ENCODE measurements around the gene ACOX1. TPM values are rescaled to one million over a fixed set of nuclear protein-coding genes. Genes with fewer than 3 reads are reported as not detected.

Gene ACOX1
- total and polyA plus RNA-seq, 2 experiments from 2014 or later = 36.0 to 93.6 TPM

DNA sequence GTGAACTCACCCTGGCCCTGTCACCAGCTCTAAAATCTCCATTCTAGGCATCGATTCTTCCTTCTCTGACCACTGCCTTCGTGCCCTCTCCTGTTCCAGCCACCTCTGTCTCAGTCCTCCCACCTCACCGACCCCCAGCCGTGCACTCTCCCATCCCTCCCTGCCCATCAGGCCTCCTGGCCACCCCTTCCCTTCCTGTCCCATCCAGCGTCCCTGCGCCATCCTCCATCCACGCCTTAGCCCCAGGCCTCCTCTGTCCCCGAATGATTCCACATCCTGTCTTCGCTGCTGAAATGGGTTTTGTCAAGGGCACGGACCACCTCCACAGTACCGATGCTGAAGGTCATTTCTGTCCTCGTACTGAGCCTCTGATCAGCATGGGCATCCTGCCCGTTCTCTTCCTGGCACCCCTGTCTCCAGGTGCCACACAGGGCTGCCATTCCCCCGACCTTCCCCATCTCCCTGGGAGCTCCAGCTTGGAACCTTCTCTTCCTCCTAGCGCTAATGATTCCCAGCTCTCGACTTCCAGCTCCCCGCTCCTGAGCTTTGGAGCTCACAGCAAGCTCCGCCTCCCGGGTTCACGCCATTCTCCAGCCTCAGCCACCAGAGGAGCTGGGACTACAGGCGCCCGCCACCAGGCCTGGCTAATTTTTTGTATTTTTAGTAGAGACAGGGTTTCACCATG is 84.8 kb downstream of the ACOX1 start:
- H4K20me1 ChIP-seq (ENCODE audit: insufficient read depth, poor library complexity, severe bottlenecking) = no peaks in the 10 kb centered on the region
- TF ChIP-seq EZH2 (IDR thresholded peaks at IDR 0.05; ENCODE audit: borderline replicate concordance) = no peak
- TF ChIP-seq EZH2phosphoT487 (IDR thresholded peaks at IDR 0.05; ENCODE audit: low read depth, severe bottlenecking, unreplicated experiment) = no peak
- TF ChIP-seq, protein P1, sequence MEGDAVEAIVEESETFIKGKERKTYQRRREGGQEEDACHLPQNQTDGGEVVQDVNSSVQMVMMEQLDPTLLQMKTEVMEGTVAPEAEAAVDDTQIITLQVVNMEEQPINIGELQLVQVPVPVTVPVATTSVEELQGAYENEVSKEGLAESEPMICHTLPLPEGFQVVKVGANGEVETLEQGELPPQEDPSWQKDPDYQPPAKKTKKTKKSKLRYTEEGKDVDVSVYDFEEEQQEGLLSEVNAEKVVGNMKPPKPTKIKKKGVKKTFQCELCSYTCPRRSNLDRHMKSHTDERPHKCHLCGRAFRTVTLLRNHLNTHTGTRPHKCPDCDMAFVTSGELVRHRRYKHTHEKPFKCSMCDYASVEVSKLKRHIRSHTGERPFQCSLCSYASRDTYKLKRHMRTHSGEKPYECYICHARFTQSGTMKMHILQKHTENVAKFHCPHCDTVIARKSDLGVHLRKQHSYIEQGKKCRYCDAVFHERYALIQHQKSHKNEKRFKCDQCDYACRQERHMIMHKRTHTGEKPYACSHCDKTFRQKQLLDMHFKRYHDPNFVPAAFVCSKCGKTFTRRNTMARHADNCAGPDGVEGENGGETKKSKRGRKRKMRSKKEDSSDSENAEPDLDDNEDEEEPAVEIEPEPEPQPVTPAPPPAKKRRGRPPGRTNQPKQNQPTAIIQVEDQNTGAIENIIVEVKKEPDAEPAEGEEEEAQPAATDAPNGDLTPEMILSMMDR (IDR thresholded peaks at IDR 0.05; ENCODE audit: poor library complexity) = no peak
- no peak overlapping the region for H3K27ac ChIP-seq
- no peaks in the 10 kb centered on the region for H3K9me2 ChIP-seq (replicated peaks; ENCODE audit: insufficient read depth)
- no peak overlapping the region for H2AFZ ChIP-seq
- no peaks in the 10 kb centered on the region for H3K27me3 ChIP-seq
- no peak for DNase-seq (ENCODE audit: low spot score)
- H3K4me2 ChIP-seq = no peak overlapping the region
- peaks cover 15% of the 10 kb centered on the region for H3K79me2 ChIP-seq
- peaks cover 11% of the 10 kb centered on the region for H3K4me1 ChIP-seq (ENCODE audit: insufficient read depth)
- H3K36me3 ChIP-seq (replicated peaks; ENCODE audit: insufficient read depth, low read depth) = no peaks in the 10 kb centered on the region
- H3K4me3 ChIP-seq = no peak overlapping the region
- no peaks in the 10 kb centered on the region for H3K9me3 ChIP-seq (ENCODE audit: low read depth)
- 77% methylated on average over 22 of the region's 22 CpGs for WGBS (ENCODE audit: low lambda C conversion rate, missing lambda C conversion rate)

DNA sequence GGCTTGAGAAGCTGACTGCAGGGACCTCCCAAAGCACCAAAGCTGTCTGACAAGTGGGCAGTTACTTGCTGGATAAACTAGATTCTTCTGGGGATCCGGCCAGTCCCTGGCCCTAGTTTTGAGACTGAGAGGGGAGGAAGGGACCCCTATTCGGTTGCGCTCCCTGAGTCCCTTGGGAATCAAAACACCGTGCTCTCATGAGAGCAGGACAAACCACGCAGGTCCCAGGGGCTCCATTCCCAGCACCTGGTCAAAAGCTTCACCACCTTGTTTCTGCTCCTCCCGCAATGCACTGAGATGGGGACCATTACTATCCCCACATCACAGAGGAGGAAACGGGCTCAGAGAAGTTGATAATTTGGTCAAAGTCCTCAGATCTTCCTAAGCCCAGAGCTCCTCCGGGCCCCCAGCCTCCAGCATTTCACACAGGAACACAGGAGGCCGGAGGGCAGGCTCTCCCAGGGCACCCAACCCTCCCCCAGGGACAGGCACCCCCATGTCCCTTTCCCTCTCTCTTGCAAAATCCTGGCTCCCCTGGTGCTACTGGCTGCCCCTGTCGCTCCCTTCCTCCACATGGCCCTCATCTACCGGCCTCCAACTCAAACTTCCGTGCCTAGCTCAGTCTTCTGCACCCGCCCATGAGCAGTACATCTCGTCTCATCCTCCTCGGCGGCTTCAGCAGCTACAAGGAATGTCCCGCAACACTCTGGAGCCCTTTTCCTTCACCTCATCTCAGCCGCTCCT is 85.5 kb downstream of the ACOX1 start:
- Histone ChIP-seq H2AFZ (no peak overlapping the region), H4K20me1 (ENCODE audit: insufficient read depth, poor library complexity, severe bottlenecking) (no peaks in the 10 kb centered on the region), H3K4me1 (ENCODE audit: insufficient read depth) (peaks cover 11% of the 10 kb centered on the region), H3K36me3 (replicated peaks; ENCODE audit: insufficient read depth, low read depth) (no peaks in the 10 kb centered on the region), H3K4me3 (no peak overlapping the region), H3K9me2 (replicated peaks; ENCODE audit: insufficient read depth) (no peaks in the 10 kb centered on the region), H3K4me2 (no peak overlapping the region), H3K9me3 (ENCODE audit: low read depth) (no peaks in the 10 kb centered on the region), H3K27me3 (no peaks in the 10 kb centered on the region), H3K79me2 (peaks cover 15% of the 10 kb centered on the region), H3K27ac (no peak overlapping the region)
- TF ChIP-seq, protein P1 (IDR thresholded peaks at IDR 0.05; ENCODE audit: poor library complexity) = no peak
- TF ChIP-seq EZH2 (IDR thresholded peaks at IDR 0.05; ENCODE audit: borderline replicate concordance) = no peak
- no peak for TF ChIP-seq EZH2phosphoT487 (IDR thresholded peaks at IDR 0.05; ENCODE audit: low read depth, severe bottlenecking, unreplicated experiment)
- no peak for DNase-seq (ENCODE audit: low spot score)
- 91% methylated on average over 18 of the region's 18 CpGs for WGBS (ENCODE audit: low lambda C conversion rate, missing lambda C conversion rate)

GRCh38 chr17:75892556-75893224 is 86.3 kb downstream of the ACOX1 start:
- Histone ChIP-seq H3K36me3 (replicated peaks; ENCODE audit: insufficient read depth, low read depth) (no peaks in the 10 kb centered on the region), H3K4me2 (no peak overlapping the region), H3K27ac (no peak overlapping the region), H3K9me3 (ENCODE audit: low read depth) (no peaks in the 10 kb centered on the region), H2AFZ (no peak overlapping the region), H3K79me2 (peaks cover 15% of the 10 kb centered on the region), H3K9me2 (replicated peaks; ENCODE audit: insufficient read depth) (no peaks in the 10 kb centered on the region), H3K4me1 (ENCODE audit: insufficient read depth) (peaks cover 11% of the 10 kb centered on the region), H3K4me3 (no peak overlapping the region), H3K27me3 (no peaks in the 10 kb centered on the region), H4K20me1 (ENCODE audit: insufficient read depth, poor library complexity, severe bottlenecking) (no peaks in the 10 kb centered on the region)
- no peak for TF ChIP-seq EZH2phosphoT487 (IDR thresholded peaks at IDR 0.05; ENCODE audit: low read depth, severe bottlenecking, unreplicated experiment)
- WGBS (ENCODE audit: low lambda C conversion rate, missing lambda C conversion rate) = 94% methylated on average over 16 of the region's 16 CpGs
- DNase-seq (ENCODE audit: low spot score) = no peak

Data from hepatocyte (in vitro differentiated cells).